ENCODE results near the gene EPHB1.

The EPHB1 gene

GRCh38 chr3:135197856-135198255 is 402.8 kb downstream of the EPHB1 start:
- Histone ChIP-seq H3K18ac (ENCODE audit: low read depth in 1 of 2, low read length in 2 of 2) (no peak overlapping the region), H3K36me3 (ENCODE audit: control insufficient read depth in 1 of 2, insufficient read depth in 2 of 2, low read depth in 1 of 2, low read length in 2 of 2) (no peaks in the 10 kb centered on the region), H3K4me3 (ENCODE audit: insufficient read depth in 1 of 2, low read depth in 1 of 2, low read length in 2 of 2) (no peak overlapping the region), H2BK5ac (ENCODE audit: low read depth, low read length, poor library complexity, severe bottlenecking) (no peak overlapping the region), H2AFZ (ENCODE audit: low read depth, low read length) (no peak overlapping the region), H4K8ac (ENCODE audit: low read length) (no peak overlapping the region), H2BK12ac (ENCODE audit: low read length in 2 of 2) (no peak overlapping the region), H4K91ac (ENCODE audit: low read length) (no peak overlapping the region), H3K9me3 (ENCODE audit: control insufficient read depth, low read length) (no peaks in the 10 kb centered on the region), H3K9ac (ENCODE audit: low read length) (no peak overlapping the region), H3K4me2 (ENCODE audit: low read length, poor library complexity, severe bottlenecking) (no peak overlapping the region), H3K23ac (ENCODE audit: low read length in 2 of 2) (no peak overlapping the region), H2AK5ac (ENCODE audit: low read length, severe bottlenecking) (no peak overlapping the region), H3K27me3 (ENCODE audit: control insufficient read depth in 1 of 2, insufficient read depth in 1 of 2, low read length in 2 of 2) (no peaks in the 10 kb centered on the region), H3K4ac (ENCODE audit: low read depth in 1 of 2, low read length in 2 of 2) (no peak overlapping the region), H3K79me1 (replicated peaks; ENCODE audit: low read length, poor library complexity, severe bottlenecking) (no peaks in the 10 kb centered on the region), H3K14ac (ENCODE audit: low read length in 2 of 2) (no peak overlapping the region), H2BK15ac (ENCODE audit: low read depth, poor library complexity, severe bottlenecking) (no peak overlapping the region), H3K4me1 (ENCODE audit: control insufficient read depth, insufficient read depth, low read depth, low read length) (no peaks in the 10 kb centered on the region), H3K27ac (ENCODE audit: low read length, poor library complexity, severe bottlenecking) (no peak overlapping the region), H2BK120ac (ENCODE audit: low read depth, low read length) (no peak overlapping the region)
- no peak for DNase-seq
- 94% methylated on average over 2 of the region's 3 CpGs for WGBS

- Histone ChIP-seq H3K23ac (ENCODE audit: low read length in 2 of 2) (no peak overlapping the region), H2AFZ (ENCODE audit: low read depth, low read length) (no peak overlapping the region), H3K27ac (ENCODE audit: low read length, poor library complexity, severe bottlenecking) (no peak overlapping the region), H3K4me2 (ENCODE audit: low read length, poor library complexity, severe bottlenecking) (no peak overlapping the region), H2BK120ac (ENCODE audit: low read depth, low read length) (no peak overlapping the region), H3K18ac (ENCODE audit: low read depth in 1 of 2, low read length in 2 of 2) (no peak overlapping the region), H2AK5ac (ENCODE audit: low read length, severe bottlenecking) (no peak overlapping the region), H3K9me3 (ENCODE audit: control insufficient read depth, low read length) (no peaks in the 10 kb centered on the region), H3K14ac (ENCODE audit: low read length in 2 of 2) (no peak overlapping the region), H3K4ac (ENCODE audit: low read depth in 1 of 2, low read length in 2 of 2) (no peak overlapping the region), H2BK12ac (ENCODE audit: low read length in 2 of 2) (no peak overlapping the region), H3K79me1 (replicated peaks; ENCODE audit: low read length, poor library complexity, severe bottlenecking) (no peaks in the 10 kb centered on the region), H2BK5ac (ENCODE audit: low read depth, low read length, poor library complexity, severe bottlenecking) (no peak overlapping the region), H3K36me3 (ENCODE audit: control insufficient read depth in 1 of 2, insufficient read depth in 2 of 2, low read depth in 1 of 2, low read length in 2 of 2) (no peaks in the 10 kb centered on the region), H3K4me1 (ENCODE audit: control insufficient read depth, insufficient read depth, low read depth, low read length) (no peaks in the 10 kb centered on the region), H4K8ac (ENCODE audit: low read length) (no peak overlapping the region), H3K4me3 (ENCODE audit: insufficient read depth in 1 of 2, low read depth in 1 of 2, low read length in 2 of 2) (no peak overlapping the region), H3K27me3 (ENCODE audit: control insufficient read depth in 1 of 2, insufficient read depth in 1 of 2, low read length in 2 of 2) (no peaks in the 10 kb centered on the region), H4K91ac (ENCODE audit: low read length) (no peak overlapping the region), H2BK15ac (ENCODE audit: low read depth, poor library complexity, severe bottlenecking) (no peak overlapping the region), H3K9ac (ENCODE audit: low read length) (no peak overlapping the region)
- 57% methylated on average over 1 of the region's 2 CpGs for WGBS
- no peak for DNase-seq
Observed at GRCh38 chr3:135199137-135199536, 404.1 kb downstream of the EPHB1 start.

GRCh38 chr3:135203026-135203425 is 408.0 kb downstream of the EPHB1 start:
- H2BK12ac ChIP-seq (ENCODE audit: low read length in 2 of 2) = no peak overlapping the region
- H3K9ac ChIP-seq (ENCODE audit: low read length) = no peak overlapping the region
- no peak overlapping the region for H2BK120ac ChIP-seq (ENCODE audit: low read depth, low read length)
- no peak overlapping the region for H3K14ac ChIP-seq (ENCODE audit: low read length in 2 of 2)
- DNase-seq = no peak
- no peak overlapping the region for H2AFZ ChIP-seq (ENCODE audit: low read depth, low read length)
- H4K8ac ChIP-seq (ENCODE audit: low read length) = no peak overlapping the region
- no peaks in the 10 kb centered on the region for H3K36me3 ChIP-seq (ENCODE audit: control insufficient read depth in 1 of 2, insufficient read depth in 2 of 2, low read depth in 1 of 2, low read length in 2 of 2)
- H2AK5ac ChIP-seq (ENCODE audit: low read length, severe bottlenecking) = no peak overlapping the region
- H3K4ac ChIP-seq (ENCODE audit: low read depth in 1 of 2, low read length in 2 of 2) = no peak overlapping the region
- H3K4me3 ChIP-seq (ENCODE audit: insufficient read depth in 1 of 2, low read depth in 1 of 2, low read length in 2 of 2) = no peak overlapping the region
- no peak overlapping the region for H2BK15ac ChIP-seq (ENCODE audit: low read depth, poor library complexity, severe bottlenecking)
- H3K79me1 ChIP-seq (replicated peaks; ENCODE audit: low read length, poor library complexity, severe bottlenecking) = no peaks in the 10 kb centered on the region
- no peaks in the 10 kb centered on the region for H3K9me3 ChIP-seq (ENCODE audit: control insufficient read depth, low read length)
- no peak overlapping the region for H3K18ac ChIP-seq (ENCODE audit: low read depth in 1 of 2, low read length in 2 of 2)
- H3K23ac ChIP-seq (ENCODE audit: low read length in 2 of 2) = no peak overlapping the region
- H3K4me2 ChIP-seq (ENCODE audit: low read length, poor library complexity, severe bottlenecking) = no peak overlapping the region
- H3K27ac ChIP-seq (ENCODE audit: low read length, poor library complexity, severe bottlenecking) = no peak overlapping the region
- H4K91ac ChIP-seq (ENCODE audit: low read length) = no peak overlapping the region
- H3K27me3 ChIP-seq (ENCODE audit: control insufficient read depth in 1 of 2, insufficient read depth in 1 of 2, low read length in 2 of 2) = no peaks in the 10 kb centered on the region
- 84% methylated on average over 3 of the region's 3 CpGs for WGBS
- H3K4me1 ChIP-seq (ENCODE audit: control insufficient read depth, insufficient read depth, low read depth, low read length) = no peaks in the 10 kb centered on the region
- no peak overlapping the region for H2BK5ac ChIP-seq (ENCODE audit: low read depth, low read length, poor library complexity, severe bottlenecking)

GRCh38 chr3:135213213-135213612 is 418.2 kb downstream of the EPHB1 start:
- DNase-seq = no peak
- H3K27me3 ChIP-seq (ENCODE audit: control insufficient read depth in 1 of 2, insufficient read depth in 1 of 2, low read length in 2 of 2) = no peaks in the 10 kb centered on the region
- WGBS = 77% methylated on average over 4 of the region's 5 CpGs

More at GRCh38 chr3:135213213-135213612, 418.2 kb downstream of the EPHB1 start:
- Histone ChIP-seq H3K18ac (ENCODE audit: low read depth in 1 of 2, low read length in 2 of 2) (no peak overlapping the region), H3K4me1 (ENCODE audit: control insufficient read depth, insufficient read depth, low read depth, low read length) (no peaks in the 10 kb centered on the region), H3K14ac (ENCODE audit: low read length in 2 of 2) (no peak overlapping the region), H4K8ac (ENCODE audit: low read length) (no peak overlapping the region), H2BK12ac (ENCODE audit: low read length in 2 of 2) (no peak overlapping the region), H3K36me3 (ENCODE audit: control insufficient read depth in 1 of 2, insufficient read depth in 2 of 2, low read depth in 1 of 2, low read length in 2 of 2) (no peaks in the 10 kb centered on the region), H4K91ac (ENCODE audit: low read length) (no peak overlapping the region), H3K4me2 (ENCODE audit: low read length, poor library complexity, severe bottlenecking) (no peak overlapping the region), H2BK15ac (ENCODE audit: low read depth, poor library complexity, severe bottlenecking) (no peak overlapping the region), H3K4ac (ENCODE audit: low read depth in 1 of 2, low read length in 2 of 2) (no peak overlapping the region), H3K4me3 (ENCODE audit: insufficient read depth in 1 of 2, low read depth in 1 of 2, low read length in 2 of 2) (no peak overlapping the region), H2BK5ac (ENCODE audit: low read depth, low read length, poor library complexity, severe bottlenecking) (no peak overlapping the region), H2AFZ (ENCODE audit: low read depth, low read length) (no peak overlapping the region), H3K9ac (ENCODE audit: low read length) (no peak overlapping the region), H2BK120ac (ENCODE audit: low read depth, low read length) (no peak overlapping the region), H3K27ac (ENCODE audit: low read length, poor library complexity, severe bottlenecking) (no peak overlapping the region), H3K79me1 (replicated peaks; ENCODE audit: low read length, poor library complexity, severe bottlenecking) (no peaks in the 10 kb centered on the region), H3K23ac (ENCODE audit: low read length in 2 of 2) (no peak overlapping the region), H2AK5ac (ENCODE audit: low read length, severe bottlenecking) (no peak overlapping the region), H3K9me3 (ENCODE audit: control insufficient read depth, low read length) (no peaks in the 10 kb centered on the region)
